ENCODE data around the gene HKDC1.

The HKDC1 gene

DNA sequence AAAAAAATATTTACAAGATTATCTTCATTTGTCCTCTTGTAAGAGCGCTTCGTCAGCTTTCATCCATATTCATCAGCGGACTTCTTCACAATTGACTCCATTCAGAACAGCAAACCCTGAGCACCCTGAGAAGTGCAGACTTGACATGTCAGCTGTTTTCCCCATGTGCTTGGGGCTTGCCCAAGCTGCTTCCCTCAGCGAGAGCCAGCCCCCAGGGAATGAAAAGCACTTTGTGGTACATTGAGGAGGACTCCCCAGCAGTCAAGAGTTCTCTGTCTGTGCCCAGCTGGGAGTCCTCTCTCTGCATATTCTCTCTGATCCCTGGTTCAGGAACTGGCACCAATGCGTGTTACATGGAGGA is 22.7 kb downstream of the HKDC1 start:
- Histone ChIP-seq H3K36me3 (ENCODE audit: insufficient read depth) (no peaks in the 10 kb centered on the region), H3K4me1 (ENCODE audit: low read depth, poor library complexity, severe bottlenecking) (peaks cover 1% of the 10 kb centered on the region), H4K20me1 (ENCODE audit: insufficient read depth) (no peaks in the 10 kb centered on the region), H2AFZ (ENCODE audit: low read depth) (no peak overlapping the region), H3K4me3 (IDR thresholded peaks at IDR 0.05; ENCODE audit: insufficient read depth, low read depth, low read length) (no peak overlapping the region), H3K9ac (no peak overlapping the region), H3K27ac (no peak overlapping the region), H3K27me3 (ENCODE audit: insufficient read depth, low read depth) (no peaks in the 10 kb centered on the region), H3K79me2 (ENCODE audit: insufficient read depth, low read depth) (no peaks in the 10 kb centered on the region), H3K4me2 (no peak overlapping the region)
- TF ChIP-seq, protein P1, sequence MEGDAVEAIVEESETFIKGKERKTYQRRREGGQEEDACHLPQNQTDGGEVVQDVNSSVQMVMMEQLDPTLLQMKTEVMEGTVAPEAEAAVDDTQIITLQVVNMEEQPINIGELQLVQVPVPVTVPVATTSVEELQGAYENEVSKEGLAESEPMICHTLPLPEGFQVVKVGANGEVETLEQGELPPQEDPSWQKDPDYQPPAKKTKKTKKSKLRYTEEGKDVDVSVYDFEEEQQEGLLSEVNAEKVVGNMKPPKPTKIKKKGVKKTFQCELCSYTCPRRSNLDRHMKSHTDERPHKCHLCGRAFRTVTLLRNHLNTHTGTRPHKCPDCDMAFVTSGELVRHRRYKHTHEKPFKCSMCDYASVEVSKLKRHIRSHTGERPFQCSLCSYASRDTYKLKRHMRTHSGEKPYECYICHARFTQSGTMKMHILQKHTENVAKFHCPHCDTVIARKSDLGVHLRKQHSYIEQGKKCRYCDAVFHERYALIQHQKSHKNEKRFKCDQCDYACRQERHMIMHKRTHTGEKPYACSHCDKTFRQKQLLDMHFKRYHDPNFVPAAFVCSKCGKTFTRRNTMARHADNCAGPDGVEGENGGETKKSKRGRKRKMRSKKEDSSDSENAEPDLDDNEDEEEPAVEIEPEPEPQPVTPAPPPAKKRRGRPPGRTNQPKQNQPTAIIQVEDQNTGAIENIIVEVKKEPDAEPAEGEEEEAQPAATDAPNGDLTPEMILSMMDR (conservative IDR thresholded peaks at IDR 0.05; ENCODE audit: low read depth, low read length), result no peak

DNA sequence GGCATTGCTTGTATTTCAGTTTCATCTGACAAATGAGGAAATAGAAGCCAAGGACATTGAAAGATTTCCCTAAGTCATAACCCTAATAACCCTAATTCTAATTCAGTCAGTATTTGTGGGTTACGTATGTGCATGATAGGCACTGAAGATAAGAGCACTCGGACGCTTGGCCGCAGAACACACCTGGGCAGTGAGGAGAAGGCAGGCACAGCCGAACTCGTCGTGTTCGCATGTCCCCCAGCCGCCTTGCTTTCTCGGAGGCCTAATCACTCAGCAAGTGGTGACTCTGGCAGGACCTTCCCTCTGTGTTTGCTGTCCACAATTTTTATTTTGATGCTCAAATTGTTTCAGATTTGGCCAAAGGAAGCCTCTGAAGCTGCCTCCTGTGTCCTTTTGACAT is 23.7 kb downstream of the HKDC1 start:
- Histone ChIP-seq H3K27ac (no peak overlapping the region), H3K4me2 (no peak overlapping the region), H3K4me3 (IDR thresholded peaks at IDR 0.05; ENCODE audit: insufficient read depth, low read depth, low read length) (no peak overlapping the region), H2AFZ (ENCODE audit: low read depth) (no peak overlapping the region), H4K20me1 (ENCODE audit: insufficient read depth) (no peaks in the 10 kb centered on the region), H3K79me2 (ENCODE audit: insufficient read depth, low read depth) (no peaks in the 10 kb centered on the region), H3K36me3 (ENCODE audit: insufficient read depth) (no peaks in the 10 kb centered on the region), H3K27me3 (ENCODE audit: insufficient read depth, low read depth) (no peaks in the 10 kb centered on the region), H3K4me1 (ENCODE audit: low read depth, poor library complexity, severe bottlenecking) (no peaks in the 10 kb centered on the region), H3K9ac (no peak overlapping the region)
- TF ChIP-seq, protein P1 (conservative IDR thresholded peaks at IDR 0.05; ENCODE audit: low read depth, low read length), result no peak

DNA sequence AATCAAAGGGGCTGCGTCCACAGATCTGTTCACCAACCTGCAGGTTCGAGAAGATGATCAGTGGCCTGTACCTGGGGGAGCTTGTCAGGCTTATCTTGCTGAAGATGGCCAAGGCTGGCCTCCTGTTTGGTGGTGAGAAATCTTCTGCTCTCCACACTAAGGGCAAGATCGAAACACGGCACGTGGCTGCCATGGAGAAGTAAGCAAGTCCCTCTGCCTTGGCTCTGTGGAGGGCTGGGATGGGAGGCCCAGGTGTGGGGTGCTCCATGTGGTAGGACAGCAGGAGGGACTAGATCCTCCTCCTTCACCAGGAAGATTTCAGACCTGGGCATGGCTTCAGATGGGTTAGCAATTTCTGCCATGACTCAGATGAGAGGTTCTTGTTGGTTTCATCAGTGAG is 25.9 kb downstream of the HKDC1 start:
- H4K20me1 ChIP-seq (ENCODE audit: insufficient read depth), result no peaks in the 10 kb centered on the region
- H3K4me2 ChIP-seq, result no peak overlapping the region
- TF ChIP-seq, protein P1 (conservative IDR thresholded peaks at IDR 0.05; ENCODE audit: low read depth, low read length), result no peak
- no peak overlapping the region for H3K27ac ChIP-seq
- no peaks in the 10 kb centered on the region for H3K4me1 ChIP-seq (ENCODE audit: low read depth, poor library complexity, severe bottlenecking)
- no peak overlapping the region for H2AFZ ChIP-seq (ENCODE audit: low read depth)
- no peaks in the 10 kb centered on the region for H3K36me3 ChIP-seq (ENCODE audit: insufficient read depth)
- H3K4me3 ChIP-seq (IDR thresholded peaks at IDR 0.05; ENCODE audit: insufficient read depth, low read depth, low read length), result no peak overlapping the region
- H3K79me2 ChIP-seq (ENCODE audit: insufficient read depth, low read depth), result no peaks in the 10 kb centered on the region
- H3K27me3 ChIP-seq (ENCODE audit: insufficient read depth, low read depth), result no peaks in the 10 kb centered on the region
- no peak overlapping the region for H3K9ac ChIP-seq

DNA sequence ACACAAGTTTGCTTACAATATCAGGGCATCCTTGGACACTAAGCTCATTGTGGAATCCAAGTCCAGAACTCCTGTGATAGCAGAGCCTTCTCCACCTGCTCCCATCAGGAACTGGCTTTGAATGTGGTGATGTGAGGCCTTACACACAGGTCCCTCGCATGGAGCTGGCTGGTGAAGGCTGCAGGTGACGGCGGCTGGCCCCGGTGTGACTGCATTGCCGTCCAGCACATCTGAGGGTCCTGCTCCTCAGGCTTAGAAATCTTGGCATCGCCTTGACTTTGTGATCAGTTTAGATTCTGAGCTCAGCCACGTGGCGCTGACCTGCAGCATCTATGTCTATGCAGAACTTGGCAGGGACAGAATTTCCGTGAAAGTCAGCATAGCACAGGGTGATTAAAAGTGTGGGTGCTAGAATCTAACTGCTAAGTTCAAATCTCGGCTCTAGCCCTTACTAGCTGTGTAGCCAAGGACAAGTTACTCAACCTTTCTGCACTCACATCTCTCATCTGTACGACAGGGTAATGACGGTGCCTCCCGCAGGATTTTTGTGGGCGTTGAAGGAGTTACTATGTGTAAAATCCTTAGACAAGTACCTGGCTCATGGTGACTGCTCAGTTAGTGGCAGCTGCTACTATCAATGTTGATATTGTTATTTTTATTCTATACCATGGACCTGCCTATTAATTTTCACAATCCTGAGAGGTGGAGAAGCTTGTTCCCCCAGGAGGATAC is 26.6 kb downstream of the HKDC1 start:
- H4K20me1 ChIP-seq (ENCODE audit: insufficient read depth), result no peaks in the 10 kb centered on the region
- no peak overlapping the region for H2AFZ ChIP-seq (ENCODE audit: low read depth)
- H3K4me2 ChIP-seq, result no peak overlapping the region
- no peak overlapping the region for H3K27ac ChIP-seq
- no peaks in the 10 kb centered on the region for H3K27me3 ChIP-seq (ENCODE audit: insufficient read depth, low read depth)
- no peak overlapping the region for H3K4me3 ChIP-seq (IDR thresholded peaks at IDR 0.05; ENCODE audit: insufficient read depth, low read depth, low read length)
- no peaks in the 10 kb centered on the region for H3K4me1 ChIP-seq (ENCODE audit: low read depth, poor library complexity, severe bottlenecking)
- H3K9ac ChIP-seq, result no peak overlapping the region
- TF ChIP-seq, protein P1 (conservative IDR thresholded peaks at IDR 0.05; ENCODE audit: low read depth, low read length), result no peak
- no peaks in the 10 kb centered on the region for H3K36me3 ChIP-seq (ENCODE audit: insufficient read depth)
- no peaks in the 10 kb centered on the region for H3K79me2 ChIP-seq (ENCODE audit: insufficient read depth, low read depth)
